Ishikawa (cell line): ENCODE results near the gene ACOX3.

Experiments used
- CEBPB ChIP-seq: IDR thresholded peaks from 2 replicates; pipeline ENCODE4 v1.6.1; 2012
- EP300 ChIP-seq: IDR thresholded peaks from 2 replicates; pipeline ENCODE4 v1.6.1; 2012; ENCODE audit warnings: borderline replicate concordance
- FOXM1 ChIP-seq: IDR thresholded peaks from 2 replicates; pipeline ENCODE4 v1.6.1; 2012; ENCODE audit warnings: low read depth, borderline replicate concordance
- TAF1 ChIP-seq: IDR thresholded peaks from 2 replicates; pipeline ENCODE4 v1.6.1; 2012; ENCODE audit warnings: low read depth, mild to moderate bottlenecking
- TCF12 ChIP-seq: IDR thresholded peaks from 2 replicates; pipeline ENCODE4 v1.6.1; 2012; ENCODE audit warnings: low read depth
- ZBTB7A ChIP-seq: IDR thresholded peaks from 2 replicates; pipeline ENCODE4 v1.6.1; 2012; ENCODE audit warnings: low read depth
- TF ChIP-seq, protein P1 (sequence below): IDR thresholded peaks from 2 replicates; pipeline ENCODE4 v1.6.1; 2012; ENCODE audit warnings: low read depth, mild to moderate bottlenecking
- TF ChIP-seq, protein P2 (sequence below): IDR thresholded peaks from 2 replicates; pipeline ENCODE4 v1.6.1; 2012

DNA sequence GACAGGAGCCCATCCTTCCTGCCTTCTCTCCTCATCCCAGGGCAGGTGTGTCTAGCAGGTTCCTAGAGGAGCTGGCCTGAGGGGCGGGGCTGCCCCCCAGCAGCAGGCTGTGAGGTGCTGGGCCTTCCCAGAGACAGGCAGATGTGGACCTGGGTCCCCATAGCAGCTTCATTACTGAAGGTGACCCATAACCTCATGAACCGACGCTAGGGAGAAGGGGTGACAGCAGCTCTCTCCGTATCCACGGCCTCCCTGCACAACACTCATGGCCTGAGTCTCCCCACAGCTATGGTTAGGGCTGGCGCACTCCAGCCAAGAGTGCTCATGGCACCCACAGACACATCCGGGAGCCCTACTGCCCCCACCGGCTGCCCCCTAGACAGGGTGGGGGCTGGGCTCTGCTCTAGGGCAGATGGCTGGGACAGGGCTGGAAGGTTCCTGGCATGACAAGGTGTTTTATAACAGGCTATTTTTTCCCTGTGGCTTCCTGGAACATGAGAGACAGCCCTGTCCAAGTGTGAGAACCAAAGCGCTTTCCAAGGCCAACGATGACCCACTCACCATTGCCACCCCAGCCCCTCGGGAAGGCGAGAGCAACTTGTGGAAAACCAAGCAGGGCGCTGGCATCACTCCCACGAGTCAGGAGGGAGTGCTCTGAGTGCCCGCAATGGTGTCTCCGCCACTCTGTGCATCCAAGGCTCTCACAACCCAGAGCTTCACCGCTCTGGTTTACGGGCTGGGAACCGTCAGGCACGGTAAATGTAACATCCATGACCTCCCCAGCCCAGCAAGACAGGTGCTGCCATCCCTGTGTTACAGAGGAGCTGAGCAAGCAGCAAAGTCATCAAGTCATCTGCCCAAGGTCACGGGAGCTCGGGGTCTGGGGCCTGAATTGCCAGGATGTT is 59.8 kb downstream of the ACOX3 start:
- TF ChIP-seq EP300 (no peak), TAF1 (no peak), FOXM1 (no peak), CEBPB (no peak), TCF12 (no peak), ZBTB7A (no peak)
- TF ChIP-seq, protein P1, sequence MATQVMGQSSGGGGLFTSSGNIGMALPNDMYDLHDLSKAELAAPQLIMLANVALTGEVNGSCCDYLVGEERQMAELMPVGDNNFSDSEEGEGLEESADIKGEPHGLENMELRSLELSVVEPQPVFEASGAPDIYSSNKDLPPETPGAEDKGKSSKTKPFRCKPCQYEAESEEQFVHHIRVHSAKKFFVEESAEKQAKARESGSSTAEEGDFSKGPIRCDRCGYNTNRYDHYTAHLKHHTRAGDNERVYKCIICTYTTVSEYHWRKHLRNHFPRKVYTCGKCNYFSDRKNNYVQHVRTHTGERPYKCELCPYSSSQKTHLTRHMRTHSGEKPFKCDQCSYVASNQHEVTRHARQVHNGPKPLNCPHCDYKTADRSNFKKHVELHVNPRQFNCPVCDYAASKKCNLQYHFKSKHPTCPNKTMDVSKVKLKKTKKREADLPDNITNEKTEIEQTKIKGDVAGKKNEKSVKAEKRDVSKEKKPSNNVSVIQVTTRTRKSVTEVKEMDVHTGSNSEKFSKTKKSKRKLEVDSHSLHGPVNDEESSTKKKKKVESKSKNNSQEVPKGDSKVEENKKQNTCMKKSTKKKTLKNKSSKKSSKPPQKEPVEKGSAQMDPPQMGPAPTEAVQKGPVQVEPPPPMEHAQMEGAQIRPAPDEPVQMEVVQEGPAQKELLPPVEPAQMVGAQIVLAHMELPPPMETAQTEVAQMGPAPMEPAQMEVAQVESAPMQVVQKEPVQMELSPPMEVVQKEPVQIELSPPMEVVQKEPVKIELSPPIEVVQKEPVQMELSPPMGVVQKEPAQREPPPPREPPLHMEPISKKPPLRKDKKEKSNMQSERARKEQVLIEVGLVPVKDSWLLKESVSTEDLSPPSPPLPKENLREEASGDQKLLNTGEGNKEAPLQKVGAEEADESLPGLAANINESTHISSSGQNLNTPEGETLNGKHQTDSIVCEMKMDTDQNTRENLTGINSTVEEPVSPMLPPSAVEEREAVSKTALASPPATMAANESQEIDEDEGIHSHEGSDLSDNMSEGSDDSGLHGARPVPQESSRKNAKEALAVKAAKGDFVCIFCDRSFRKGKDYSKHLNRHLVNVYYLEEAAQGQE: no peak
- TF ChIP-seq, protein P2, sequence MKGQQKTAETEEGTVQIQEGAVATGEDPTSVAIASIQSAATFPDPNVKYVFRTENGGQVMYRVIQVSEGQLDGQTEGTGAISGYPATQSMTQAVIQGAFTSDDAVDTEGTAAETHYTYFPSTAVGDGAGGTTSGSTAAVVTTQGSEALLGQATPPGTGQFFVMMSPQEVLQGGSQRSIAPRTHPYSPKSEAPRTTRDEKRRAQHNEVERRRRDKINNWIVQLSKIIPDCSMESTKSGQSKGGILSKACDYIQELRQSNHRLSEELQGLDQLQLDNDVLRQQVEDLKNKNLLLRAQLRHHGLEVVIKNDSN: no peak
